NCI-H2227 (cell line): Measurements from ENCODE around the gene MRPL28.
"Not testable (repeated sequence)": the region's sequence is repeated elsewhere in the genome, so short reads cannot be mapped to it uniquely, and the experiment has no call there.

Experiments used
- DNase-seq: peaks from one replicate; lab custom pipeline; 2025; ENCODE audit not compliant: unreplicated experiment; lab: John Stamatoyannopoulos, UW

Gene MRPL28

GRCh38 chr16:370443-370842, at the start of gene MRPL28:
Gene MRPL28, minus strand, starts transcription at chr16:370538. Its CDS starts 320 bp downstream, at chr16:370218.
- DNase-seq = peak; percentile 97

- not testable (repeated sequence) for DNase-seq
Measured at GRCh38 chr16:415170-415498, 44.8 kb upstream of the MRPL28 start.

DNA sequence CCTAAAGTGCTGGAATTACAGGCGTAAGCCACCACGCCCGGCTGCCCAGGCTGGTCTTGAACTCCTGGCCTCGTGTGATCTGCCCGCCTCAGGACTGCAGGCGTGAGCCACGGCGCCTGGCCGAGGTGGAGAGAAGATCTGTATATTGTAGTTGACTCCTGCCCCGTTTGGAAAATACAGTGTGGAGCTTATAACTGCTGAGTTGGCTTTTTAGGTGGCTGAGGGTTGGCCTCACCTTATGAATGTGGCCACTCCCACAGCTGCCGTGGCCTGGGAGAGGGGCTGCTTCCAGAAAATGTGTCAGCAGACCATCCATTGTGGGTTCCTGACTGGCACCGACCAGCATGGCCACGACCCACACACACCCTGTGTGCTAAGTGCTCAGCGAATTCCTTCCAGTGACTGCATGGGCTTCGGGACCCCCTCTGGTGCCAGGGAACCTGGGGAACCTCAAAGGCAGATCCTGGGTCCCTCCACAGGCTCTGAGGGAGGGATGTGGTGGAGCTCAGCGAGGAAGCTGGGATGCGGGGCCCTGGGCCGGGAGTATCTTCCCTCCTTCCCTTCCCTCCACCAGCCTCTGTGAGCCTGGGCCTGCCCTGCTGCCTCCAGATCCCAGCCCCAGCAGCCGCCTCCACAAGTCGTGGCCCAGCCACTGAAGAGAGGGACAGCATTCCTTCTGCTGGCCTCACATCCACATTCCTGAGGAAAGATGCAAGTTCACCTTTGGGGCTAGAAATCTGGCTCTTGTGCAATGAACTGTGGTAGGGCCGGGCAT, 44.2 kb upstream of the MRPL28 start:
- DNase-seq = no peak

DNA sequence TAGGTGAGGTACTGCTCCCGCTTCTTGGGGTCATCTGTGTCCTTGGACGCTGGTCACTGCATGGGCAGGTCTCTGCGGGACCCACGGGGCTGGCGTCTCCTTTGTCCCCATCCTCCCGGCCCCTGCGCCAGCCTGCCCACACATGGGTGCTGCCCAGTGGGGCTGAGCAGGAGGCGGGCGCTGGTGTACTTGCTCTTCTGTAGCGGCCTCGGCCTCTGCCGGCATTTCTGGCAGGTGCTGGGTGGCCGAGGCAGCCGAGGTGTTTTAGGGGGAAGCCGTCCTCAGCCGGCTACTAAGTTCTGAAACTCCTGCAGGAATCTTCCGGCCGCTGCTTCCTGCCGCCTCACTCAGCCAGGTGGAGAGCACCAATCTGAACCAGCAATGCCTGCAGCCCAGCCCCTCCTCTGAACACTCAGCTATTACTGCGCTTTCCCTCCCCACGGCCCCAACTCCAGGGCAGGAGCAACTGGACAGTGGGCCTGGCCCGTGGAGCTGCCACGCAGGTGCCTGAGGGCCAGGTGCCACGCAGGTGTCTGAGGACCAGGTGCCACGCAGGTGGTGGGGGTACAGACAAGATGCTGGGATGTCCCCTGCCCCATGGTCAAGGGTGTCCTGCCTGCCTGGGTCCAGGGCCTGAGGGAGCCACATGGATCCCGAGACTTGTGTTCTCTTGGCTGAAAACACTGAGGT, 41.4 kb upstream of the MRPL28 start:
- DNase-seq = no peak

- no peak for DNase-seq
Measured at GRCh38 chr16:410516-411178, 40.3 kb upstream of the MRPL28 start.

DNA sequence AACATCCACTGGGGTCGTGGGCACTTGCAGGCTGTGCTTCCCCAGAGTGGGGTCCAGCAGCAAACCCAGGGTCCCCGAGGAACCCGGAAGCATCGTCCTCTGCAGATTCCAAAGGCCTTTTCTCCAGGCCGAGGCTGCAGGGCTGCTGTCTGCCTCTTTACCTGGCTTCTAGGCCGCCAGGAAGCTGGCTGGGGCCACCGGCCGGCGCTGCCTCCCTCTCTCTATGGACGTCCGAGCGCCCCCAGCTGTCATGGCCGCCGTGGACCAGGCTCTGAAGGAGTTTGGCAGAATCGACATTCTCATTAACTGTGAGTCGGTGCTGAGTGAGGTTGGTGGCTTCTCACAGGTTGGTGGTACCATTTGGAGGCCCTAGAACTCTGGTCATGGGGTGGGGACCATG, 36.9 kb upstream of the MRPL28 start:
- DNase-seq = no peak

GRCh38 chr16:405548-406506, 35.5 kb upstream of the MRPL28 start:
- DNase-seq = no peak

GRCh38 chr16:404971-405486, 34.7 kb upstream of the MRPL28 start:
- no peak for DNase-seq

DNA sequence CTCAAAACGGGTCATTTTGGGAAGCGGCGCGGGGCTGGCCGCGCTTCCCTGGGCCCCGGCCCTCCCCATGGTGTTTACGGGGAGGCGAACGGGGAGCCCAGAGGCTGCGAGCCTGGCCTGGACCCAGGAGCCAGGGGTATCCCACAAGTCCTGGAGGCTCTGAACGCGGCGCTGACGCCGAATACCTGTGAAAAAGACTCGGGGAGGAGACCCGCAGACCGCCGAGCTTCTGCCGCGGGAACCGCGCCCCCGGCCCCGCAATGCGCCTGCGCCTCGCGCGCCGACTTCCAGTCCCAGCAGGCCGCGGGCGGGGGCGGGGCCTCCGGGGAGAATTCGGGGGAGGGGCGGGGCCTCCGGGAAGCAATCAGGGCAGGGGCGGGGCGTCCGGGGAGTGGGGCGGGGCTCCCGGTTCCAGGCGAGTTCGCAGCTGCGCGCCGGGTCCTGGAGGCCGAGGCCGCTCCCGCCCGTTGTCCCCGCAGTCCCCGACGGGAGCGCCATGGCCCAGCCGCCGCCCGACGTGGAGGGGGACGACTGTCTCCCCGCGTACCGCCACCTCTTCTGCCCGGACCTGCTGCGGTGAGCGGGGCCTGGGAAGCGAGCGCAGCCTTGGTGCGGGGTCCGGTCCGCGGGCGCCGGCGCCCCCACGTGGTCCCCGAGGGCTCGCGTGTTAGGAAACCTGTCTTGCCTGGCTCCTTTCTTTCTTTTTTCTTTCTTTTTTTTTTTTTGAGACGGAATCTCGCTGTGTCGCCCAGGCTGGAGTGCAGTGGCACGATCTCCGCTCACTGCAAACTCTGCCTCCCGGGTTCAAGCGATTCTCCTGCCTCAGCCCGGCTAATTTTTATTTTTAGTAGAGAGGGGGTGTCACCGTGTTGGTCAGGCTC, 31.4 kb upstream of the MRPL28 start, which contains the start of gene DECR2:
TSS of gene DECR2 (plus strand) at position 418 of the 881 bp plus-strand sequence. CDS start at position 497, 79 bp downstream.
- peak; percentile 94 for DNase-seq

GRCh38 chr16:400061-400591, 29.8 kb upstream of the MRPL28 start:
- no peak for DNase-seq

GRCh38 chr16:399340-400019, 29.1 kb upstream of the MRPL28 start:
- DNase-seq = no peak

DNA sequence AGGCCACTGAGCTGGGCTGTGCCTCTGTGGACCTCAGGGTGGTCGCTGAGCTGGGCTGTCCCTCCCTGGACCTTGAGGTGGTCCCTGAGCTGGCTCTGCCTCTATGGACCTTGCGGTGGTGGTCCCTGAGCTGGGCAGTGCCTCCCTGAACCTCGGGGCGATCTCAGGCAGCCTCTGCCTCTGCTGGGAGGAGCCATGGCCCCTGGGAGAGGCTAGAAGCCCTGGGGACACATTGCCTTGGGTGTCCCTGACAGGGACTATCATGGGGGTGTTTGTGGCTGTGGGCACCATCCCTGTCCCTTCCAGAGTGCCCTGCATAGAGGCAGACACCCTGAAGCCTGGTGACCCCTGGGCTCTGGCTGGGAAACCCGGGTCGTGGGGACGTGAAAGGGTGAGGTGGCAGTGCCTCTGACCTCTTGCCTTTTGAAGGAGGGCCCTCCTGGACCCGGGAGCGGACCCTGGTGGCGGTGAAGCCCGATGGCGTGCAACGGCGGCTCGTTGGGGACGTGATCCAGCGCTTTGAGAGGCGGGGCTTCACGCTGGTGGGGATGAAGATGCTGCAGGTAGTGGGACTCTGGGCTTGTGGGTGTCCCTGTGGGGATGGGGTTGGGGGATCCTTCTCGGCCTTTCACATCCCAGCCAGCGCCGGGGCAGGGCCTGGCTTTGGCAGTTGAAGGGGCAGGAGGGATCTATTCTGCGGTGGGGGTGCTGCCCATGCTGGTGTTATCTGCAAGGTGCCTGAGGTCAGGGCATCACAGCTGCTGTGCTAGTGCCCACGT, 28.4 kb upstream of the MRPL28 start:
- no peak for DNase-seq

GRCh38 chr16:397736-398332, 27.5 kb upstream of the MRPL28 start:
- DNase-seq = peak; percentile 71

- peak; percentile 75 for DNase-seq
Measured at GRCh38 chr16:397135-397661, 26.9 kb upstream of the MRPL28 start, which contains the start of gene NME4. Gene NME4, plus strand, starts transcription at chr16:397199. Its CDS starts 24 bp downstream, at chr16:397223.

DNA sequence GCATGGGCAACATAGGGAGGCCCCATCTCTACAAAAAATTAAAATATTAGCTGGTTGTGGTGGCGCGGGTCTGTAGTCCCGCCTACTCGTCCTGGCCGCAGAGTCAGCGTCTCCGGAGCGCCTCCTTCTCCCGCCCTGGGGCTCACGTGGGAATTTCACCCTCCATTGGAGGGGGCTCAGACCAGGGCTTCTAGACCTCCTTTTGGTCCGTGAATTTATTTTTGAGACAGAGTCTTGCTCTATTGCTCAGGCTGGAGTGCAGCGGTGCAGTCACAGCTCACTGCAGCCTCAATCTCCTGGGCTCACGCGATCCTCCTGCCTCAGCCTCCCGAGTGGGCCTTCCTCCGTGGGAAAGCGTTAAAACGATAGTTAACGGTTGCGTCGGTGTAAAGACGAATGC, 26.3 kb upstream of the MRPL28 start:
- DNase-seq = peak; percentile 89

GRCh38 chr16:396199-396598, 25.9 kb upstream of the MRPL28 start:
- no peak for DNase-seq

- DNase-seq = no peak
Measured at GRCh38 chr16:392450-393030, 22.2 kb upstream of the MRPL28 start.
